NCI-H2227 (cell line): Measurements from ENCODE around the gene KCNIP1.

ENCODE experiments used
- DNase-seq: peaks from one replicate; lab custom pipeline; 2025; ENCODE audit not compliant: unreplicated experiment; lab: John Stamatoyannopoulos, UW

The KCNIP1 gene

GRCh38 chr5:170508036-170508435 lies 4.2 kb downstream of the KCNIP1 start:
- no peak for DNase-seq

DNA sequence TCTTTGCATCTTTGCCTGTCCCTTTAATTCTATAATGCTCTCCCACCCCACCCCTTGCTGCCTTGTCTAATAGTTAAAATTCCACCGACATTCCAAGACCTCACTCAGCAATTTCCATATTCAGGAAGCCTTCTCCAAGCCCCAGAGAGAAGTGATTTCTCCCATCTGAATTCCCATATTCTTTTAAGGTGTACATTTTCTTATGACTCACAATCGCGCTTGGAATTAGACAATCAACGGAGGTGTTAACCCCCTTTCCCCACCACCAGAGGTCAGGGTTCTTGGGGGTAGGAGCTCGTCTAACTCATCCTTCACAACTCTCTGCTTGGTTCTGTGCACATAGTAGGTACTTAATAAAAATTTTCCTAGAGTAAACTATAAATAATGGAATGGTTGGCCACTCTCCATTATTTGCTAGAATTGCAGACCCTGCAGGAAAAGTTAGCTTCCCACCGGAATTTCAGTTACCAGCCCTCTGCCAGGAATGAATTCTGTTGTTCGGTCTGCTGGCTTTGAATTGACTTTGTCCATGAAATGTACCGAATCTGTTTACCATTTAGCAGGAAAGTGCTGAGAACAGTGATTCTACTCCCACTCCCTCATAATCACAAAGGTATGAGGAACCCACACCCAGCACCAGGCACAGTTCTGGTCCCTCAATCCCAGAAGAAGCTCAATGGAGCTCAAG lies 5.0 kb downstream of the KCNIP1 start:
- DNase-seq, result no peak

GRCh38 chr5:170509348-170509660 lies 5.5 kb downstream of the KCNIP1 start:
- DNase-seq, result no peak

- DNase-seq, result no peak
These were observed 6.3 kb downstream of the KCNIP1 start for GRCh38 chr5:170510126-170510525.

DNA sequence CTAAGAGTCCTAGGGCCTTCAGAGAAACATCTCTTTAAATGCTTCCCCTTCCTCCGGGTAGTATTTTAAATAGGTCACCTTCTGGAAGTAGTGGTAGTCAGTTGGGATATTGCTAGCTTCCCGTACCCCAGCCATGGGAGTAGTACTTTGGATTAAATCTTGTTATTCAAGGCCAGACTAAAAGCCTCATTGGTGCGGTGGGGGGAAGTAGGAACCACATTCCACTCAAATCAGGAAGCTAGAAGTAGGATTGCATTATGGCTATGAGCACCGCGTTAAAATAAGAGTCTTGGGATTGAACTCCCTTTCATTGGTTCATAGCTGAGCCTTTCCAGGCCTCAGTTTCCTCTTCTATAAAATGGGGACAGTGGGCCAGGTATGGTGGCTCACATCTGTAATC lies 6.7 kb downstream of the KCNIP1 start:
- no peak for DNase-seq

GRCh38 chr5:170511551-170512258 lies 7.9 kb downstream of the KCNIP1 start:
- DNase-seq, result no peak

GRCh38 chr5:170513856-170514525 lies 10.2 kb downstream of the KCNIP1 start:
- DNase-seq, result no peak

- no peak for DNase-seq
These were observed 13.6 kb downstream of the KCNIP1 start for GRCh38 chr5:170517411-170517810.

DNA sequence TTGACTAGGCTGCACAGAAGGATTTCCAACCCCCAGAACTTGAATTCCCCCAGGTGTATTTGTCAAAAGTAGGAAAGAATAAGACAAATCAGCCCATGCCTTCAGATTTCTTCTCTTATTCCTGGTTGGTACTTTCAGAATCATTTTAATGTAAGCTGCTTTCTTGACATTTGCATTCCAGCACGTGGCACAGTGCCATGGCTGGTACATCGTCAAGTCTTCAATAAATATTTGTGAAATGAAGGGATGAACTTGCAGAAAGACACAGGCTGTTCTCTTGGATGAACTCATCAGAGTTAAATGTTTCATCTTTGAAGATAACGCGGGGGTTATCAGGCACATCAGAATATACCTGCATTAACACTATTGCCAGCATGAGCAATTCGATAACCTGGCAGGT lies 14.5 kb downstream of the KCNIP1 start:
- no peak for DNase-seq

- no peak for DNase-seq
These were observed 15.7 kb downstream of the KCNIP1 start for GRCh38 chr5:170519549-170519948.

DNA sequence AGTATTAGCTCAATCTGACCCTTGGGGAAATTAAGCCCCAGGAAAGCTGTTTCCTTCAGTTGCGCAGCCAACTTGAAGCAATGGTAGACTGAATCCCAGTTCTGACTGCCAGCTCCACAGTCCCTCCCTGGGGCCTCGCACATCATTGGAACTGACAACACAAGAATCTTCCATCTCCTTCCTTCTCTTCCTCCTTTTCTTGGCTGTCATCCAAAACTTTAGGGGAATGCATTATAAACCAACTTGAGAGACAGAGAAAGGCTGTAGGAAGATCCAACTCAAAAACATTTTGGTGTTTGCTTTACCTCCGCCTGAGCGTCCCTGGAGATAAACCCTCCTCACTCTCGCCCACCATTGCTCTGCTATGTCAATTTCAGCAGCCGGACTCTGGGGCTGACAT lies 16.6 kb downstream of the KCNIP1 start:
- DNase-seq, result no peak

DNA sequence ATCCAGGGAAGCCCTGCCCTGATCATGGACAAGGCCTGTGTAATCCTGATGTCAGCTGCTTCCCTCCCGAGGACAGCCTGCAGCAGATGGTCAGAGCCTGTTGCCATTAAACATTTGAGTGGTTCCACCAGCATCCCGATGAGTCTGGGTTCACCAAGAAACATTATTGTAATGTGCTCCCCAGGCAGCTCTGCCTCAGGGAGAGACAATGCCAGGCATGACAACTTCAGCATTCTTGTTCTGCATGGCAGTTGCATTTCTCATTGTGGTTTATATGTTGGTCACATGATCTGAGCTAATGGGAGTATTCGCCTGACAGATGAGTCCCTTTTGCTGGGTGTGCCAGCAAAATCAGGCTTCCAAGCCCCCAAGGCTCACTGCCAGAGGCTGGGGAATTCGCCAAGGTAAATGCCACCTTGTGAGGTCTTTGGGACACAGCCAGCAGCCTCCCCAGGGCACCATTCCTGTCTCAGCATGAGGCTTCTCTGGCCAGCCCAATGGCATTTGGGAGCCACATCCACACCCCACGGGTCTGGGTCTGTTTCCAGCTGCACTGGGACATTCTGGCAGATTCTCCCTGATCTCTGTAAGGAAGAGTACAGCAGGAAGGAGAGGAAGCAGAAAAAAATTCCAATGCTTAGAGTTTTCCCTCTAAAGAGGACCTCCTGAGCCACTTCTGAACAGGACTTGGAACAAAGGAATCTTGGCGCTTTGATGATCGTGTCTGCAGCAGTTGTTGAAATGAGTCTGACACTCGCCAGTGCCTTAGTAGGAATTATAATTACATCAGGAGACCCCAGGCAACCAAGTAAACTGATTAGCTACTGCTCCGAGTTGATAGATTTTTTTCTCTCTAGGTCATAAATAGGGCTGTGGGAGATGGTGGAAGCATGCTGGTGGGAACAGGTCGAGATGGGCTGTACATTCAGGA lies 18.7 kb downstream of the KCNIP1 start:
- DNase-seq, result no peak

DNA sequence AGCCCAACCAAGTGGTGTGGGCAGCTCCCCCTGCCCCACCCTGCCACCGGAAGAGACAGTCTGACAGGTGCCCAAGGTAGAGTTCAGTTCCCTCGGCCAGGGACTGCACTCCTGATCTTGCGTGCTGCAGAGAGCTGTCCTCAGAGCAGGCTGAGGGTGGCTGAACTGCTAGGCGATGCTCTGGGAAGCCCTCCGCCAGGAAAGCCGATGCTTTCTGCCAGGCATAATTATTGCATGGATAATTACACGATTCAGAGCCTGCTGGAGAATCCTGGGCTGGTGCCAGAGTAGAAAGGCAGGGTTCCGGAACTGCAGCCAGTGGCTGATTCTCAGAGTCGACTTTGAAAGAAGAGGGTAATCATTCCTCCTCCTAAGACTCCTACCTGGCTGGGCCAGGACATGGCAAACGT lies 19.3 kb downstream of the KCNIP1 start:
- peak; percentile 80 for DNase-seq

DNA sequence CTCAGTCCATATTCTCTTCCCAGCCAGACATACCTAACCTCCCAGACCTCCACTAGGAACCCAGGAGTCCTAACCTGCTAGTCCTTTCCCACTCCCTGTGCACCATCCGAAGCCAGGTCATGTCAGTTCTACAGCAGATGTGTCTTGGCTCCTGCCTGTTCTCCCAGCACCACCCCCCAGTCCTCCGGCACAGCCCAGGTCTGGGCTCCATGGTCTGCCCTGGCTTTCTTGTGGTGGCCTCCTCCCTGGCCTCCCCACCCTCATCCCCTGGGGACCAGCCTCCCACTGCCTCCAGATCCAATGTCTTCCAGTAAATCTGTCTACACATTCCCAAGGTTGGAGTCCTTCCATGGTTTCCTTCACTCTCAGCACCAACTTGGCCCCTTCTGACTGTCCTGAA lies 20.0 kb downstream of the KCNIP1 start:
- DNase-seq, result no peak

DNA sequence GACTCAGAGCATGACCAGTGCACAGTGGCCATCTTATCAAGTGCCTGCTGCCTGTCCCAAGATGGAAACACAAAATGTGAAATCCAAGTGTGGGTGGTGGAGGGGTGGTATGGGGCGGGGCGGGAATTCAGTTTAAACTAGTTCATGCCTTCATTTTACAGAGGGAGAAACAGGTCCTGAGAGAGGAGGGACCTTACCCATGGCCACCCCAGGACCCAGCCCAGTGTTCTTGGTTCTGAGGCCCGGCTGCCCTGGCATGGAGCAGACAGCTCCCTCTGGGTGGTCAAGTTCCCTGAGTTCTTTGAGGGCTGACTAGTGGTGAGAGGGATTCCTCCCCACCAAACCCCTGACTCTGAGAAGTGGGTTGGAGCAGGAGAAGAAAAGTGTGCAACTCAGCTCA lies 20.8 kb downstream of the KCNIP1 start:
- no peak for DNase-seq

GRCh38 chr5:170525470-170526211 lies 21.8 kb downstream of the KCNIP1 start:
- DNase-seq, result no peak

GRCh38 chr5:170527991-170528390 lies 24.2 kb downstream of the KCNIP1 start:
- no peak for DNase-seq

- no peak for DNase-seq
These were observed 25.2 kb downstream of the KCNIP1 start for GRCh38 chr5:170528976-170529375.

- DNase-seq, result peak; percentile 26
These were observed 29.1 kb downstream of the KCNIP1 start for GRCh38 chr5:170532935-170533334.

GRCh38 chr5:170533383-170533782 lies 29.6 kb downstream of the KCNIP1 start:
- DNase-seq, result no peak

GRCh38 chr5:170534177-170534576 lies 30.4 kb downstream of the KCNIP1 start:
- no peak for DNase-seq
